ENCODE measurements around the gene ZSWIM2.
"Not testable (repeated sequence)": the region's sequence is repeated elsewhere in the genome, so short reads cannot be mapped to it uniquely, and the experiment has no call there.

The ZSWIM2 gene

DNA sequence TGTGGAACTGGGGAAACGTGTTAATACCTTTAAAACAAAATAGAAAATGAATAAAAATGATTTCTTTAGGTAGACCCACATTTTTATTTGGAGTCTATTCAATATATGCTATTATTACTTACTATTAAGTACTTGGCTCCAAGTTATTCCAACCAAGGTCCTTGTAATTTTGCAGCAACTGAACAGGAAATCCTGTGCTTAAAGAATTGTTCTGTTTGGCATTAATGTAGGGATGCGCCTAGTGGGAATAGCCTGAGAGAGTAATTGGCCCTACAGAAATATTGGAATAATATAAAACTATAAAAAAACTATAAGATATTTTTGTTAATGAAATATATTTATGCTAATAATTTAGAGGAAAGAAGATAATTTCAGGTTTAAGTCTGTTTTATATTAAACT, 22.9 kb upstream of the ZSWIM2 start:
- peaks cover 3% of the 10 kb centered on the region for H3K9me3 Mint-ChIP-seq

DNA sequence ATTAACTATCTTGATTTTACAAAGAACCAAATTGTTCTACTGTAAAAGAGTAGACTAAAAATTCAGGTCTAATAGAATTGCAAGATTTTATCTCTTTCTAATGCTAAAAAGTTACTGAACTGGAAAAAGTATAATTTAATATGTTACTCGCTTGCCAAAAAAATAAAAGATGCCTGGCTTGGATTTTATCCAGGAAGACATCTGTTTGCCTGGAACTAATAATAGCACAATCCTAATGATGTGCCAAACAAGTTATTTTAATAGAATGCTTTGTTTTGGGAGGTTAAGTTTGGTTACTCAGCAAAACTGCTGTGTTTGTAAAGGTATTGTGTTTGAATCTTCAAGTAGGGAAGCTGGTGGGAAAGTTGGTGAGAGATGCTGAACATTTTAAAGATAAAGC, 19.4 kb upstream of the ZSWIM2 start:
- Mint-ChIP-seq H3K4me3 (no peak overlapping the region), H3K9me3 (peaks cover 4% of the 10 kb centered on the region), H3K27ac (no peak overlapping the region), H3K4me1 (no peaks in the 10 kb centered on the region), H3K36me3 (no peaks in the 10 kb centered on the region)
- DNase-seq (ENCODE audit: low spot score in 2 of 2) (no peak), ATAC-seq (no peak)

More for the DNA sequence above, 22.9 kb upstream of the ZSWIM2 start:
- no peak overlapping the region for H3K27ac Mint-ChIP-seq
- no peaks in the 10 kb centered on the region for H3K4me1 Mint-ChIP-seq
- no peak overlapping the region for H3K4me3 Mint-ChIP-seq
- DNase-seq (ENCODE audit: low spot score in 2 of 2) (no peak), ATAC-seq (no peak)
- no peaks in the 10 kb centered on the region for H3K36me3 Mint-ChIP-seq

DNA sequence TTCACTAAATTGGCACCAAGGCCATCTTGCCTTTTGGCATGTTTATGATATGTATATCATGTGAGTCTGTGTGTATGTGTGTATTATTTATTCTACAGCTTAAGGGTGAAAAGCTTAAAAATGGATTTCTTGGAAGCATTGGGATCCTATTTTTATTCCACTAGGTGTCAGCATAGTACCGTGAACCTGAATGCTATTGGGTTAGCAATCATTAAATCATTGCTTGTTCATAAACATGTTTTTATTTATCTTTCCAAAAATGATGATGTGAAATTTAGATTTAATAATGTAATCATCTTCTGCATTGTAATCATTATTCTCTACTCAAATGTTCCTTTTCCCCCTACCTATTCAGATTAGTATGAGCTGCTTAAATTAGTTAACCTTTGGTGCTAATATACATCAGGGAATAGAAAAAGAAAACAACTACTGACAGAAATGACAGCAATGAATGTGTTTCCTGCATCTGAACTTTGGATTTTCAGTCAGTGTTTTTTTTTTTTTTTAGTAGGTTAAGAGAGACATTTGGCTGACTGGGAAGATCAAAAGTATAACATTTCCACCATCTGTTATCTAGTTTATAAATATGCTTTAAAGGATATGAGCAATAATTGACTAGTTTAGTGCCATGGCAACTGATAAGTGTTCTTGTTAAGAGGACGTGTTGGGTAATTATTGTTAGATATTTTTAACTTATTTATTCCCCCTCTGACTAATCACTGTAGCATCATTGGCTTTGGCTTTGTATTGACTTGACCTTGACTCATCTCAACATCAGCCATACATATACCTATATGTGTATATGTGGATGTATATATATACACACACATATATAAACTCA, 14.1 kb upstream of the ZSWIM2 start:
- Mint-ChIP-seq H3K36me3 (no peaks in the 10 kb centered on the region), H3K4me1 (no peaks in the 10 kb centered on the region), H3K9me3 (peaks cover 4% of the 10 kb centered on the region), H3K27ac (no peak overlapping the region), H3K4me3 (no peak overlapping the region)
- ATAC-seq (no peak), DNase-seq (ENCODE audit: low spot score in 2 of 2) (no peak)

DNA sequence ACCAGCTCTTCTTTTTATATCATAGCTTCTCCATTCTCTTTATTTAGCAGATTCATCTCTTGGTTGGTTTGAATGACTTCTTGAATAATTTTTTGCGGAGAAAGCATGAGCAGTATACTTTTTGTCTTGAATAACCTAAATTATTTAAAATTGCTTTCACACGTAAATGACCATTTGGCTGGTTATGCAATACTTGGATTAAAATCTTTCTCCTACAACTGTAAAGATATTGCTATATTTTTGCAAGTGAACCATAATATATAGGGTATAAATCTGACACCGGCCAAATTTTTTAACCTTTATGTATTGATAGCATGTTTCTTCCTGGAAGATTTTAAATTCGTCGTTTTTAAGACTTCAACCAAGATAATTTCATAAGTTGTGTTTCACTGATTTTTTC, 6.2 kb upstream of the ZSWIM2 start:
- DNase-seq (ENCODE audit: low spot score in 2 of 2) (no peak), ATAC-seq (no peak)
- Mint-ChIP-seq H3K4me3 (no peak overlapping the region), H3K9me3 (no peaks in the 10 kb centered on the region), H3K27ac (no peak overlapping the region), H3K36me3 (no peaks in the 10 kb centered on the region), H3K4me1 (no peaks in the 10 kb centered on the region)

DNA sequence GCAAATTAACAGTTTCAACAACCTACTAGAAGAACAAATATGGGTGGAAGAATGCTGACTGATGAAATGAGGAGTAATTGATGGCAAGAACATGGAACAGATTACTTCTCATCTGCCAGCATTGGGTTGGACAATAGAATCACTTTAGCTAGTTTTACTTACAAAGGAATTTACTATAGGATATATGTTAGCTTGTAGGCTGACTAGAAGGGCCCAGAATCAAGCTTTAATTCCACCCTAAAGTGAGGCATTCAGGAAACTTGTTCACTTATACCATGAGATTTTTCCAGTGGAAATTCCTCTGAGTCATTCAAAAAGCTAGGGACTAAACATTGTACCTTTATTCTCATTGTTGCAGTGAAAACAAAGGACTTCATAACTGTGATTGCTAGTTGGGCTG, 5.0 kb upstream of the ZSWIM2 start:
- no peak for ATAC-seq
- Mint-ChIP-seq H3K9me3 (no peaks in the 10 kb centered on the region), H3K36me3 (no peaks in the 10 kb centered on the region), H3K4me1 (peaks cover 7% of the 10 kb centered on the region), H3K27ac (no peak overlapping the region), H3K4me3 (no peak overlapping the region)
- DNase-seq (ENCODE audit: low spot score in 2 of 2) = no peak

DNA sequence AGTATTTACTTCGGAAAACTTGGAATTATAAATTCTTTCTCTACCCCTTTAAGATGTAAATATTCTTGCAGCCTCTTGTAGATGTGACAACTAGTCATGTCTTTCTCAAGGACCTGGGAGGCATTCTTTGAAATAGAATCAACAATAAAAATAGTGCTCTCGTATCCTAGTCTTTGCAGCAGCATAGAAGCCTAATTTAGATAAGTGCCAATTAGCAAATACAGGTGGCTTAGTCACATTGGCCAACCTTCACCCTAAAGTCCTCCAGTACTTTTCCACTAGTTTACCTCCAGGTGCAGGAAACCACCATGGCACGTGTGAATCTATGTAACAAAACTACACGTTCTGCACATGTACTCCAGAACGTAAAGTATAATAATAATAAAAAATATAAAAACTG, 3.5 kb upstream of the ZSWIM2 start:
- H3K4me1 Mint-ChIP-seq = peaks cover 7% of the 10 kb centered on the region
- DNase-seq (ENCODE audit: low spot score in 2 of 2) = no peak

DNA sequence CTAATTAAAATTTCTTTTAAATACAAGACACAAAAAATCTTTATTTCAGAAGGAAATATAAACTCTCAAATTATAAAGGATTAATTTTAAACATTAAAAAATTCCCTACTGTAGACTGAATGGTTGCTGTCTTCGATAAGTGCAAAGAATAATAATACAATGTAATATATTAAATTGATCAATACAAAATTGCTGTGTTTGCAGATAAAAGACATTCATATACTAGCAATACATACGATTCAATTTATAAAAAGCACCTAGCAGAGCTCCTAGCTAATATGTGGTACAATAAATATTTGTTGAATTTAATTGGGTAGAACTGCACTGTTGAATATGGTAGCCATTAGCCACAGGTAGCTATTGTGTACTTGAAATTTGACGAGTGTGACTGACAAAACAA, 6.6 kb downstream of the ZSWIM2 start:
- ATAC-seq (no peak), DNase-seq (ENCODE audit: low spot score in 2 of 2) (no peak)
- no peak overlapping the region for H3K4me3 Mint-ChIP-seq
- H3K4me1 Mint-ChIP-seq = no peaks in the 10 kb centered on the region
- H3K36me3 Mint-ChIP-seq = no peaks in the 10 kb centered on the region
- H3K27ac Mint-ChIP-seq = no peak overlapping the region
- H3K9me3 Mint-ChIP-seq = no peaks in the 10 kb centered on the region

More for the DNA sequence above, 3.5 kb upstream of the ZSWIM2 start:
- no peak overlapping the region for H3K4me3 Mint-ChIP-seq
- no peak overlapping the region for H3K27ac Mint-ChIP-seq
- H3K9me3 Mint-ChIP-seq = no peaks in the 10 kb centered on the region
- no peaks in the 10 kb centered on the region for H3K36me3 Mint-ChIP-seq
- ATAC-seq = no peak

DNA sequence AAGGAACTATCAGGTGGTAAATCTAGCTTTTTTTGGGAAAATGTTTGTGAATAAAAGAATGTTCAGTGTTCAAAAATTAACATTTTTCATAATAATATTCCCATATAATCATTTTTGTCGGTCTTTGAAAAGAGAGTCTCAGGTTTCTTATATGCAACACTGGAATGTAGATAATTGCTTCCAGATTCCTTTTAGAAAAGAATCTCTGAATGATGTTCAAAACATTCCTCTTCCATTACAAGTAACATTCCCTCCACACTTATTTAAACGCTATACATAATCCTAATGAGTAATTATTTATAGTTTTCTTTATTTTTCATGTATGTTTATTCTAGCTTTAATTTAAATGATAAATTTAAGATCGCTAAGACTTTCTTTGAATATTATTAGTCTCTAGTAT, 7.0 kb downstream of the ZSWIM2 start:
- ATAC-seq (no peak), DNase-seq (ENCODE audit: low spot score in 2 of 2) (no peak)
- Mint-ChIP-seq H3K27ac (no peak overlapping the region), H3K9me3 (no peaks in the 10 kb centered on the region), H3K4me3 (no peak overlapping the region), H3K36me3 (no peaks in the 10 kb centered on the region), H3K4me1 (no peaks in the 10 kb centered on the region)

DNA sequence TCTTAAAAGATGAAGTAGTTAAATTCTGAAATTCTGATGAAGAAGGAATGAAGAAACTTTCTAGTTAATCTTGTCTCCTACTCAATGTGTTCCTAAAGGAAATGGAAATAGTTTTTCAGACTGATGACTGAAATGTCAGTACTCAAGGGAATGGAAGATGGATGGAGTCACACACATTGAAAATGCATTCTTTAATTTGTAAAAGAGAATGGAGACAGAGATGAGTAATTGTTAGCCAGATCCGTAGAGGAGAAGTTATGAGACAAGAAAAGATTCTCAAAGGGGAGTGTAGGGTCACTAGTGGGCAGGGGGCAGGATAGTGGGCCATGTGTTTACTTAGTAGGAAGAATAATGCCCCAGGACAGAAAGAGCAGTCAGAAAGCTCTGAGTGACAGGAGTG, 13.3 kb downstream of the ZSWIM2 start:
- Mint-ChIP-seq H3K36me3 (no peaks in the 10 kb centered on the region), H3K9me3 (peaks cover 4% of the 10 kb centered on the region), H3K4me3 (no peak overlapping the region), H3K4me1 (no peaks in the 10 kb centered on the region), H3K27ac (no peak overlapping the region)
- DNase-seq (ENCODE audit: low spot score in 2 of 2) = no peak
- ATAC-seq = no peak

DNA sequence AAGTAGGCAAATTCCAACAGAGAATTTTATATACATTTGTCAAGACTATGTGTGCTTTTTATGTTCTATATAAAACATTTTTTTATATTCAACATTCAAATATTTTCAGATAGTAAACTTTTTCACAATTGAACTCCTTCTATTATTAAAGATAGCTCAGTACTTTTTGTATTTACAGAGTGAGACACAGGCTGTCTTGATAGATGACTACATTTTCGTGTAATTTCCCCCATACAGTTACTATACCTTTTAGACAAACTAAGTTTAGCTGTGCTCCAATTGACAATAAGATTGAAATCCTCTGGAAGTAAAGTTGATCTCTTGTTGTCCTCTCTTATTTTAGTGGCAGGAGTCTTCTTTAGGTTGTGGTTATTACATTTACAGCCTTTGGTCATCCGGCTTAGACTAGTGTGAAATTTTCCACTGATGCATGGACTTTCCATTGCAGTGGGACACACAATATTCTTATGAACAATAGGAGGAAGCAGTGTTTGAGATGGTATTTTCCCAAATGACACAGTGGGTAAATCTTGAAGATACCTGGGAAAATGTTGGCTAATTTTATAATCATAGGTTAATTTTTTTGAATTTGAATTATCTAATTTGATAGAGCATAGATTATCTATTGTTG, 21.0 kb downstream of the ZSWIM2 start:
- DNase-seq (ENCODE audit: low spot score in 2 of 2) (no peak), ATAC-seq (no peak)
- no peaks in the 10 kb centered on the region for H3K4me1 Mint-ChIP-seq
- H3K4me3 Mint-ChIP-seq = no peak overlapping the region
- H3K36me3 Mint-ChIP-seq = no peaks in the 10 kb centered on the region
- peaks cover 5% of the 10 kb centered on the region for H3K9me3 Mint-ChIP-seq
- H3K27ac Mint-ChIP-seq = no peak overlapping the region

DNA sequence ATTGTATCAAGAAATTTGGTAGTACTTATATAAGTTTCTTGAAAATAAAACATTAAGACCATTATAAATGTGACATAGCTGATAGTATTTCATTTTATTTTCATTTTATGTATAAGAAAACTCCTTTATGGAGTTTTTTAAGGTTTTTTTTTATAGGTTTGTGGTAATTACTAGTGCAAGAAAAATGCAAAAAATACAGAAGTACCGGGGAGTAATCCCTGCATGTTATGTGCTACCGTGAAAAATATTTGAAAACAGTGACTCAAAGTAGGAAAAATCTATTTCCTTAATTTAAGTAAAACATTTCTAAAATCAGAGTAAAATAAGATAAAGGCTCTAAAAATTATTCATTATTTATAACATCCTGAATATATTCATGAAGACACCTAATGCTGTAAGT, 21.6 kb downstream of the ZSWIM2 start:
- ATAC-seq = no peak
- Mint-ChIP-seq H3K4me3 (no peak overlapping the region), H3K27ac (no peak overlapping the region), H3K9me3 (peaks cover 5% of the 10 kb centered on the region), H3K36me3 (no peaks in the 10 kb centered on the region), H3K4me1 (no peaks in the 10 kb centered on the region)
- DNase-seq (ENCODE audit: low spot score in 2 of 2) = no peak

DNA sequence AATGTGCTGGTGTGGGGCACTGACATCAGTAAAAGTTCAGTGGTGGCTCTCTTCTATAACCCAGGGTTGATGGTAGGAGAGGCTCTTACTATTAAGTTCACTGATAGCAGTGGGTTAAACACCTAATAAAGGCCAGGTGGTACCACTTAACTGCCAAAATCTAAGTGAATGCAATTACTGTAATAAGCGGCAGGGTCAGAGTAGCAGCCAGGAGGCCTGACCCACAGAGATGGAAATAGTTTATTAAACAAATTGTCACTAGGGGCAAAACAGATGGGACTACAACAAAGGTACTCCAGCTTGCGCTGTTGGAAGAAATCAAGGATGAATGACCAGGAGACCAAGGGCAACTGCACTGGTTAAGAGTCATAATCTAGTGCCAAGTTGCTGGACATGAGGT, 26.6 kb downstream of the ZSWIM2 start:
- Mint-ChIP-seq H3K4me3 (no peak overlapping the region), H3K27ac (no peak overlapping the region), H3K4me1 (no peaks in the 10 kb centered on the region), H3K36me3 (no peaks in the 10 kb centered on the region), H3K9me3 (peaks cover 5% of the 10 kb centered on the region)
- ATAC-seq = no peak
- DNase-seq (ENCODE audit: low spot score in 2 of 2) = no peak

DNA sequence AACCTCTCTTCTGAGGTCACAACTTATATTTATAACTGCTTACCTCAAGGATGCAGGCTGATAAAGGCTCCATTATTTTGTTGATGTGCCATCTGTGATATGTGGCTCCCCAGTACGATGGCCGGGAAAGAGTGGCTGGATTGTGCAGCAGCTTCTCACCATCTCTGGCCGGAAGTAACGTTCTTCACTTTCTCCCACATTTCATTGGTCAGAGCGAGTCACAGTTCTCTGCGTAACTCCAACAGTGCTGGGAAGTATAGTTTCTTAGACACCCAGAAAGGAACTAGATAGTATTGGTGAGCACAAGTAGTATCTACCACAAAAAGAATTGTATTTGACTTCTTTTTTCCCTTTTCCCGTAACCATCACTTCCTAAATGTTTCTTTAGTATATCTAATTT, 28.7 kb downstream of the ZSWIM2 start:
- DNase-seq (ENCODE audit: low spot score in 2 of 2) (no peak), ATAC-seq (no peak)
- Mint-ChIP-seq H3K9me3 (peaks cover 3% of the 10 kb centered on the region), H3K4me1 (no peaks in the 10 kb centered on the region), H3K27ac (no peak overlapping the region), H3K4me3 (no peak overlapping the region), H3K36me3 (no peaks in the 10 kb centered on the region)

DNA sequence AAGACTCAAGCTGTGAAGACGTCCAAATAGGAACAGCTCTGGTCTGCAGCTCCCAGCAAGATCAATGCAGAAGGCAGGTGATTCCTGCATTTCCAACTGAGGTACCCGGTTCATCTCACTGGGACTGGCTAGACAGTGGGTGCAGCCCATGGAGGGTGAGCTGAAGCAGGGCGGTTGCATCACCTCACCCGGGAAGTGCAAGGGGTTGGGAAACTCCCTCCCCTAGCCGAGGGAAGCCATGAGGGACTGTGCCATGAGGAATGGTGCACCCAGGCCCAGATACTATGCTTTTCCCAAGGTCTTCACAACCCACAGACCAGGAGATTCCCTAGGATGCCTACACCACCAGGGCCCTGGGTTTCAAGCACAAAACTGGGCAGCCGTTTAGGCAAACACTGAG, 37.2 kb downstream of the ZSWIM2 start:
- not testable (repeated sequence) for DNase-seq (ENCODE audit: low spot score in 2 of 2); H3K36me3 Mint-ChIP-seq; H3K4me1 Mint-ChIP-seq

DNA sequence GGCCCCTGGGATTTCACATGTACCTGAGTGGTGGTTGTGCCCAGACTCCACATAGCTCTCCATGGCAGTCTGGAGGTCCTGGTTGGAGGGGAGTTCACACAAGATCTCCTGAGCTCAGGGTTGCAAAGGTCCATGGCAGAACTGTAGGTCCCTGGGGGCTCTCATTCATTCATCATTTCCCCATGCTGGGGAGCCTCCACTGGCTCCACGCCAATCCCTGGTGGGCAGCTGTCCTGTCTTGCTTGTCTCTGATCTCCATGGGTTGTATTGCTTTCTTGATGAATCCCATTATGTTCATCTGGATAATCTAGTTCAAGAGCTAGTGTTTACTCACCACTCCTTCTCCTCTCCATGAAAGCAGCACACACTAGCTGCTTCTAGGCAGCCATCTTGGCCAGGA, 42.4 kb downstream of the ZSWIM2 start:
- Mint-ChIP-seq H3K27ac (no peak overlapping the region), H3K4me3 (no peak overlapping the region), H3K4me1 (no peaks in the 10 kb centered on the region), H3K36me3 (no peaks in the 10 kb centered on the region), H3K9me3 (peaks cover 10% of the 10 kb centered on the region)
- ATAC-seq (no peak), DNase-seq (ENCODE audit: low spot score in 2 of 2) (no peak)

More for the DNA sequence above, 37.2 kb downstream of the ZSWIM2 start:
- H3K9me3 Mint-ChIP-seq = peaks cover 12% of the 10 kb centered on the region
- H3K27ac Mint-ChIP-seq, H3K4me3 Mint-ChIP-seq, ATAC-seq: not testable (repeated sequence)

DNA sequence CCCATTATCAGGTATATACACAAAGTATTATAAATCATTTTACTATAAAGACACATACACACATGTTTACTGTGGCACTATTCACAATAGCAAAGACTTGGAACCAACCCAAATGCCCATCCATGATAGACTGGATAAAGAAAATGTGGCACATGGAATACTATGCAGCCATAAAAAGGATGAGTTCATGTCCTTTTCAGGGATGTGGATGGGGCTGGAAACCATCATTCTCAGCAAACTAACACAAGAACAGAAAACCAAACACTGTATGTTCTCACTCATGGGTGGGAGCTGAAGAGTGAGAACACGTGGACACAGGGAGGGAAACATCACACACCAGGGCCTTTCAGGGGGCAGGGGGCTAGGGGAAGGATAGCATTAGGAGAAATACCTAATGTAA, 50.4 kb downstream of the ZSWIM2 start:
- not testable (repeated sequence) for H3K9me3 Mint-ChIP-seq; ATAC-seq; H3K27ac Mint-ChIP-seq; H3K4me1 Mint-ChIP-seq; DNase-seq (ENCODE audit: low spot score in 2 of 2); H3K36me3 Mint-ChIP-seq; H3K4me3 Mint-ChIP-seq

Data from stimulated activated effector memory CD8-positive, alpha-beta T cell treated with anti-CD3 and anti-CD28 coated beads, Interleukin-12 subunit alpha, Interleukin-12 subunit beta, amount 100 ng/mL, for 72 hours (primary cell).